WTC11 (cell line): ENCODE data around the gene SOX4. TPM values are rescaled to one million over a fixed set of nuclear protein-coding genes. Genes with fewer than 3 reads are reported as not detected.

ENCODE experiments used
- ATAC-seq: fragments of 200-7000 bp; cut with Tn5 transposase; 2 replicates; pipeline ENCODE4 v1.10.0; 2021; ENCODE audit warnings: mild to moderate bottlenecking, moderate library complexity
- CTCF ChIA-PET: fragments of 300-600 bp; sonication (Branson Sonifier 250); formaldehyde crosslinking; loops from one replicate; lab custom pipeline; 2021; ENCODE audit warnings: antibody characterized with exemption; lab: Charles Lee
- POLR2A ChIA-PET: fragments of 350-600 bp; sonication (Branson Sonifier 250); formaldehyde crosslinking; loops from one replicate; lab custom pipeline; 2021; ENCODE audit warnings: antibody characterized with exemption; lab: Charles Lee
- DNase-seq: peaks from one replicate; pipeline ENCODE4 v3.0.0; 2021; ENCODE audit warnings: low spot score
- H3K27ac Mint-ChIP-seq: 2 replicates; pipeline ENCODE4 v1.8.0; 2021; ENCODE audit warnings: mixed read lengths
- H3K27me3 Mint-ChIP-seq: 2 replicates; pipeline ENCODE4 v1.8.0; 2021; ENCODE audit warnings: low read depth, mild to moderate bottlenecking, moderate library complexity, mixed read lengths
- H3K36me3 Mint-ChIP-seq: 2 replicates; pipeline ENCODE4 v1.8.0; 2021; ENCODE audit warnings: mixed read lengths
- H3K4me1 Mint-ChIP-seq: 2 replicates; pipeline ENCODE4 v1.8.0; 2022; ENCODE audit warnings: mixed read lengths
- H3K4me3 Mint-ChIP-seq: 2 replicates; pipeline ENCODE4 v1.8.0; 2021; ENCODE audit warnings: mild to moderate bottlenecking, moderate library complexity, mixed read lengths
- H3K9me3 Mint-ChIP-seq: 2 replicates; pipeline ENCODE4 v1.8.0; 2021; ENCODE audit warnings: mixed read lengths
- E2F5 ChIP-seq: sonication (generic); formaldehyde crosslinking; IDR thresholded peaks from 2 replicates; pipeline ENCODE4 v1.8.1; 2022; ENCODE audit warnings: mild to moderate bottlenecking, moderate library complexity, missing genetic modification reagents
- ELF4 ChIP-seq: sonication (generic); formaldehyde crosslinking; IDR thresholded peaks from 2 replicates; pipeline ENCODE4 v1.8.1; 2022; ENCODE audit warnings: low read depth, mild to moderate bottlenecking, moderate library complexity, missing genetic modification reagents
- ESRRA ChIP-seq: sonication (generic); formaldehyde crosslinking; IDR thresholded peaks from 2 replicates; pipeline ENCODE4 v1.8.1; 2022; ENCODE audit warnings: mild to moderate bottlenecking, missing genetic modification reagents, borderline replicate concordance
- ETV6 ChIP-seq: sonication (generic); formaldehyde crosslinking; IDR thresholded peaks from 2 replicates; pipeline ENCODE4 v1.8.1; 2022; ENCODE audit warnings: mild to moderate bottlenecking, missing genetic modification reagents
- FOXP1 ChIP-seq: sonication (generic); formaldehyde crosslinking; IDR thresholded peaks from 2 replicates; pipeline ENCODE4 v1.8.0; 2022; ENCODE audit warnings: missing genetic modification reagents, mild to moderate bottlenecking, moderate library complexity, borderline replicate concordance
- GRHL2 ChIP-seq: fragments of 250-450 bp; sonication (Bioruptor Pico); IDR thresholded peaks from 2 replicates; pipeline ENCODE4 v1.8.0; 2022; ENCODE audit warnings: mild to moderate bottlenecking, moderate library complexity; ENCODE audit not compliant: insufficient replicate concordance, severe bottlenecking
- KAT7 ChIP-seq: sonication (generic); formaldehyde crosslinking; IDR thresholded peaks from 2 replicates; pipeline ENCODE4 v1.8.1; 2023; ENCODE audit warnings: missing genetic modification reagents, mild to moderate bottlenecking, borderline replicate concordance
- NR2C2 ChIP-seq: sonication (generic); formaldehyde crosslinking; IDR thresholded peaks from 2 replicates; pipeline ENCODE4 v1.8.0; 2022; ENCODE audit warnings: mild to moderate bottlenecking, missing genetic modification reagents
- PREB ChIP-seq: sonication (generic); formaldehyde crosslinking; IDR thresholded peaks from 2 replicates; pipeline ENCODE4 v1.8.1; 2022; ENCODE audit warnings: mild to moderate bottlenecking, missing genetic modification reagents, moderate library complexity, borderline replicate concordance
- PRRX2 ChIP-seq: fragments of 250-450 bp; sonication (Bioruptor Pico); IDR thresholded peaks from 2 replicates; pipeline ENCODE4 v1.8.0; 2021; ENCODE audit warnings: mild to moderate bottlenecking
- TEAD4 ChIP-seq: sonication (generic); formaldehyde crosslinking; IDR thresholded peaks from 2 replicates; pipeline ENCODE4 v1.8.0; 2022; ENCODE audit warnings: mild to moderate bottlenecking, missing genetic modification reagents
- ZBTB21 ChIP-seq: sonication (generic); formaldehyde crosslinking; IDR thresholded peaks from 2 replicates; pipeline ENCODE4 v1.8.1; 2023; ENCODE audit warnings: mild to moderate bottlenecking, missing genetic modification reagents, borderline replicate concordance
- ZBTB43 ChIP-seq: sonication (generic); formaldehyde crosslinking; IDR thresholded peaks from 2 replicates; pipeline ENCODE4 v1.8.1; 2023; ENCODE audit warnings: mild to moderate bottlenecking, missing genetic modification reagents
- ZMAT4 ChIP-seq: fragments of 250-450 bp; sonication (Bioruptor Pico); IDR thresholded peaks from 2 replicates; pipeline ENCODE4 v1.9.0; 2021; ENCODE audit warnings: mild to moderate bottlenecking
- ZNF121 ChIP-seq: sonication (generic); formaldehyde crosslinking; IDR thresholded peaks from 2 replicates; pipeline ENCODE4 v1.8.0; 2023; ENCODE audit warnings: missing genetic modification reagents
- ZNF138 ChIP-seq: sonication (generic); formaldehyde crosslinking; conservative IDR thresholded peaks from 2 replicates; pipeline ENCODE4 v1.8.1; 2022; ENCODE audit warnings: mild to moderate bottlenecking, moderate library complexity, missing genetic modification reagents
- ZNF317 ChIP-seq: sonication (generic); formaldehyde crosslinking; IDR thresholded peaks from 2 replicates; pipeline ENCODE4 v1.8.1; 2023; ENCODE audit warnings: low read depth, mild to moderate bottlenecking, moderate library complexity, missing genetic modification reagents, borderline replicate concordance
- ZNF671 ChIP-seq: fragments of 250-450 bp; sonication (Bioruptor Pico); IDR thresholded peaks from 2 replicates; pipeline ENCODE4 v1.8.0; 2021; ENCODE audit warnings: mild to moderate bottlenecking
- total RNA-seq: library from RNA; stranded (reverse); gene quantifications from 3 replicates; pipeline ENCODE4 v1.2.3, GENCODE V29; 2021
- TF ChIP-seq, protein P1 (sequence below): fragments of 250-450 bp; sonication (Bioruptor Pico); IDR thresholded peaks from 2 replicates; pipeline ENCODE4 v1.8.0; 2021; ENCODE audit warnings: mild to moderate bottlenecking
- TF ChIP-seq, protein P2 (sequence below): sonication (generic); formaldehyde crosslinking; IDR thresholded peaks from 2 replicates; pipeline ENCODE4 v1.8.0; 2023; ENCODE audit warnings: missing genetic modification reagents
- TF ChIP-seq, protein P3 (sequence below): sonication (generic); formaldehyde crosslinking; IDR thresholded peaks from 2 replicates; pipeline ENCODE4 v1.8.0; 2022; ENCODE audit warnings: mild to moderate bottlenecking, missing genetic modification reagents
- TF ChIP-seq, protein P4 (sequence below): sonication (generic); formaldehyde crosslinking; IDR thresholded peaks from 2 replicates; pipeline ENCODE4 v1.8.1; 2022; ENCODE audit warnings: low read depth, missing genetic modification reagents, borderline replicate concordance
- TF ChIP-seq, protein P5 (sequence below): sonication (generic); formaldehyde crosslinking; IDR thresholded peaks from 2 replicates; pipeline ENCODE4 v1.8.0; 2023; ENCODE audit warnings: missing genetic modification reagents, mild to moderate bottlenecking, borderline replicate concordance

The SOX4 gene
- total RNA-seq, 1 experiment from 2014 or later: 182 TPM

GRCh38 chr6:21609881-21610329 is 16.4 kb downstream of the SOX4 start:
- Mint-ChIP-seq H3K4me1 (peaks cover 25% of the 10 kb centered on the region), H3K27me3 (no peaks in the 10 kb centered on the region)
- POLR2A ChIA-PET: interaction anchor here (2.4 kb wide), 1 partner anchor 16 kb away, joined by 5 read pairs; the partner anchor contains the start of gene SOX4
- no peak for DNase-seq
- CTCF ChIA-PET: no interaction called here
- TF ChIP-seq PRRX2 (no peak), ESRRA (CRISPR knock-in tag) (no peak), ZBTB43 (CRISPR knock-in tag) (no peak), PREB (CRISPR knock-in tag) (no peak), ZNF121 (CRISPR knock-in tag) (no peak), NR2C2 (CRISPR knock-in tag) (no peak), KAT7 (CRISPR knock-in tag) (0 out of 2 replicates have a peak, but pooled peaks have one; percentile 22), GRHL2 (CRISPR knock-in tag) (no peak), ZBTB21 (CRISPR knock-in tag) (0 out of 2 replicates have a peak, but pooled peaks have one; percentile 37)
- TF ChIP-seq, protein P1, sequence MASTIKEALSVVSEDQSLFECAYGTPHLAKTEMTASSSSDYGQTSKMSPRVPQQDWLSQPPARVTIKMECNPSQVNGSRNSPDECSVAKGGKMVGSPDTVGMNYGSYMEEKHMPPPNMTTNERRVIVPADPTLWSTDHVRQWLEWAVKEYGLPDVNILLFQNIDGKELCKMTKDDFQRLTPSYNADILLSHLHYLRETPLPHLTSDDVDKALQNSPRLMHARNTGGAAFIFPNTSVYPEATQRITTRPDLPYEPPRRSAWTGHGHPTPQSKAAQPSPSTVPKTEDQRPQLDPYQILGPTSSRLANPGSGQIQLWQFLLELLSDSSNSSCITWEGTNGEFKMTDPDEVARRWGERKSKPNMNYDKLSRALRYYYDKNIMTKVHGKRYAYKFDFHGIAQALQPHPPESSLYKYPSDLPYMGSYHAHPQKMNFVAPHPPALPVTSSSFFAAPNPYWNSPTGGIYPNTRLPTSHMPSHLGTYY (CRISPR knock-in tag): no peak
- TF ChIP-seq, protein P2, sequence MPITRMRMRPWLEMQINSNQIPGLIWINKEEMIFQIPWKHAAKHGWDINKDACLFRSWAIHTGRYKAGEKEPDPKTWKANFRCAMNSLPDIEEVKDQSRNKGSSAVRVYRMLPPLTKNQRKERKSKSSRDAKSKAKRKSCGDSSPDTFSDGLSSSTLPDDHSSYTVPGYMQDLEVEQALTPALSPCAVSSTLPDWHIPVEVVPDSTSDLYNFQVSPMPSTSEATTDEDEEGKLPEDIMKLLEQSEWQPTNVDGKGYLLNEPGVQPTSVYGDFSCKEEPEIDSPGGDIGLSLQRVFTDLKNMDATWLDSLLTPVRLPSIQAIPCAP (CRISPR knock-in tag): no peak
- TF ChIP-seq, protein P3, sequence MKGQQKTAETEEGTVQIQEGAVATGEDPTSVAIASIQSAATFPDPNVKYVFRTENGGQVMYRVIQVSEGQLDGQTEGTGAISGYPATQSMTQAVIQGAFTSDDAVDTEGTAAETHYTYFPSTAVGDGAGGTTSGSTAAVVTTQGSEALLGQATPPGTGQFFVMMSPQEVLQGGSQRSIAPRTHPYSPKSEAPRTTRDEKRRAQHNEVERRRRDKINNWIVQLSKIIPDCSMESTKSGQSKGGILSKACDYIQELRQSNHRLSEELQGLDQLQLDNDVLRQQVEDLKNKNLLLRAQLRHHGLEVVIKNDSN (CRISPR knock-in tag): no peak
- TF ChIP-seq, protein P4, sequence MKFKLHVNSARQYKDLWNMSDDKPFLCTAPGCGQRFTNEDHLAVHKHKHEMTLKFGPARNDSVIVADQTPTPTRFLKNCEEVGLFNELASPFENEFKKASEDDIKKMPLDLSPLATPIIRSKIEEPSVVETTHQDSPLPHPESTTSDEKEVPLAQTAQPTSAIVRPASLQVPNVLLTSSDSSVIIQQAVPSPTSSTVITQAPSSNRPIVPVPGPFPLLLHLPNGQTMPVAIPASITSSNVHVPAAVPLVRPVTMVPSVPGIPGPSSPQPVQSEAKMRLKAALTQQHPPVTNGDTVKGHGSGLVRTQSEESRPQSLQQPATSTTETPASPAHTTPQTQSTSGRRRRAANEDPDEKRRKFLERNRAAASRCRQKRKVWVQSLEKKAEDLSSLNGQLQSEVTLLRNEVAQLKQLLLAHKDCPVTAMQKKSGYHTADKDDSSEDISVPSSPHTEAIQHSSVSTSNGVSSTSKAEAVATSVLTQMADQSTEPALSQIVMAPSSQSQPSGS: no peak
- TF ChIP-seq, all 79 proteins: peak for 2
- H3K9me3 Mint-ChIP-seq: peaks cover 8% of the 10 kb centered on the region
- H3K27ac Mint-ChIP-seq: no peak overlapping the region
- no peak overlapping the region for H3K4me3 Mint-ChIP-seq
- ATAC-seq: peak; percentile 48
- peaks cover 4% of the 10 kb centered on the region; the same call in 1 of the 2 replicates for H3K36me3 Mint-ChIP-seq

DNA sequence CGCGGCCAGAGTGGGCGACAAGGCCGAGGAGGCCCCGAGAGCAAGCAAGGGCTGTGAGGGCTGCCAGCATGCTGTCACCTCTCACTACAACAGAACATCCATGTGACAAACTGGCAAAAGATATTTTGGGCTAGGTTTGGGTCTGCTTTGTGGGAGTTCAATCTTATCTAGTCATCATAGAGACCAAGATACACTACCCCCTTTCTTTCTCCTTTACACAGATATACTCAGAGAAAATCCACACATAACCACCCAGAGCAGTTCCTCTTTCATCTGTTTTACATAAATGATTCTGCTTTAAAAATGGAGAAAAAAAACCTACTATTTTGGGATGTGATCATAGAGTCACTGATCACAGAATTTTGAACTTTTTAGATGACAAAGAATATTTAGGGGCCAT is 16.8 kb downstream of the SOX4 start:
- ChIA-PET POLR2A (no interaction called here), CTCF (no interaction called here)
- no peaks in the 10 kb centered on the region for H3K27me3 Mint-ChIP-seq
- peaks cover 8% of the 10 kb centered on the region for H3K9me3 Mint-ChIP-seq
- H3K4me1 Mint-ChIP-seq: peaks cover 26% of the 10 kb centered on the region
- no peak for DNase-seq
- no peak overlapping the region for H3K27ac Mint-ChIP-seq
- peaks cover 4% of the 10 kb centered on the region; the same call in 1 of the 2 replicates for H3K36me3 Mint-ChIP-seq
- H3K4me3 Mint-ChIP-seq: no peak overlapping the region
- ATAC-seq: no peak
- TF ChIP-seq ZNF671 (CRISPR knock-in tag) (no peak), FOXP1 (CRISPR knock-in tag) (no peak), ZMAT4 (CRISPR knock-in tag) (no peak), TEAD4 (no peak), ZNF138 (CRISPR knock-in tag) (no peak), ETV6 (CRISPR knock-in tag) (no peak), E2F5 (no peak), ZNF317 (no peak), ELF4 (CRISPR knock-in tag) (no peak)
- TF ChIP-seq, protein P5, sequence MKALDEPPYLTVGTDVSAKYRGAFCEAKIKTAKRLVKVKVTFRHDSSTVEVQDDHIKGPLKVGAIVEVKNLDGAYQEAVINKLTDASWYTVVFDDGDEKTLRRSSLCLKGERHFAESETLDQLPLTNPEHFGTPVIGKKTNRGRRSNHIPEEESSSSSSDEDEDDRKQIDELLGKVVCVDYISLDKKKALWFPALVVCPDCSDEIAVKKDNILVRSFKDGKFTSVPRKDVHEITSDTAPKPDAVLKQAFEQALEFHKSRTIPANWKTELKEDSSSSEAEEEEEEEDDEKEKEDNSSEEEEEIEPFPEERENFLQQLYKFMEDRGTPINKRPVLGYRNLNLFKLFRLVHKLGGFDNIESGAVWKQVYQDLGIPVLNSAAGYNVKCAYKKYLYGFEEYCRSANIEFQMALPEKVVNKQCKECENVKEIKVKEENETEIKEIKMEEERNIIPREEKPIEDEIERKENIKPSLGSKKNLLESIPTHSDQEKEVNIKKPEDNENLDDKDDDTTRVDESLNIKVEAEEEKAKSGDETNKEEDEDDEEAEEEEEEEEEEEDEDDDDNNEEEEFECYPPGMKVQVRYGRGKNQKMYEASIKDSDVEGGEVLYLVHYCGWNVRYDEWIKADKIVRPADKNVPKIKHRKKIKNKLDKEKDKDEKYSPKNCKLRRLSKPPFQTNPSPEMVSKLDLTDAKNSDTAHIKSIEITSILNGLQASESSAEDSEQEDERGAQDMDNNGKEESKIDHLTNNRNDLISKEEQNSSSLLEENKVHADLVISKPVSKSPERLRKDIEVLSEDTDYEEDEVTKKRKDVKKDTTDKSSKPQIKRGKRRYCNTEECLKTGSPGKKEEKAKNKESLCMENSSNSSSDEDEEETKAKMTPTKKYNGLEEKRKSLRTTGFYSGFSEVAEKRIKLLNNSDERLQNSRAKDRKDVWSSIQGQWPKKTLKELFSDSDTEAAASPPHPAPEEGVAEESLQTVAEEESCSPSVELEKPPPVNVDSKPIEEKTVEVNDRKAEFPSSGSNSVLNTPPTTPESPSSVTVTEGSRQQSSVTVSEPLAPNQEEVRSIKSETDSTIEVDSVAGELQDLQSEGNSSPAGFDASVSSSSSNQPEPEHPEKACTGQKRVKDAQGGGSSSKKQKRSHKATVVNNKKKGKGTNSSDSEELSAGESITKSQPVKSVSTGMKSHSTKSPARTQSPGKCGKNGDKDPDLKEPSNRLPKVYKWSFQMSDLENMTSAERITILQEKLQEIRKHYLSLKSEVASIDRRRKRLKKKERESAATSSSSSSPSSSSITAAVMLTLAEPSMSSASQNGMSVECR (CRISPR knock-in tag): no peak
